CD8-positive, alpha-beta memory T cell (primary cell): Measurements from ENCODE around the gene COL6A2. TPM values are rescaled to one million over a fixed set of nuclear protein-coding genes. Genes with fewer than 3 reads are reported as not detected.
A peak's percentile ranks its signal among the peaks of the same experiment; 100 is the strongest.

ENCODE experiments used
- CTCF ChIA-PET: fragments of 350-600 bp; sonication (Branson Sonifier 250); formaldehyde crosslinking; loops from one replicate; lab custom pipeline; 2021; ENCODE audit warnings: antibody characterized with exemption; lab: Charles Lee
- POLR2A ChIA-PET: fragments of 350-600 bp; sonication (Branson Sonifier 250); formaldehyde crosslinking; loops from one replicate; lab custom pipeline; 2021; ENCODE audit warnings: antibody characterized with exemption; lab: Charles Lee
- DNase-seq, 5 donors: peaks; one replicate each; pipeline versions ENCODE4 v3.0.0 to v3.0.0-alpha.2; 2020 to 2022; ENCODE audit warnings: mixed read lengths in 1 of 5
- H3K27ac ChIP-seq: one replicate; pipeline ENCODE4 v1.7.0; 2013; ENCODE audit warnings: low read depth, mild to moderate bottlenecking, low read length, moderate library complexity
- H3K27me3 ChIP-seq: 2 replicates; pipeline ENCODE4 v1.7.0; 2013; ENCODE audit warnings: low read length, mild to moderate bottlenecking; ENCODE audit not compliant: insufficient read depth, poor library complexity, severe bottlenecking
- H3K36me3 ChIP-seq: 2 replicates; pipeline ENCODE4 v1.7.0; 2013; ENCODE audit warnings: mild to moderate bottlenecking, low read length, moderate library complexity; ENCODE audit not compliant: insufficient read depth
- H3K4me1 ChIP-seq: 2 replicates; pipeline ENCODE4 v1.7.0; 2013; ENCODE audit warnings: mild to moderate bottlenecking, low read length, moderate library complexity; ENCODE audit not compliant: insufficient read depth
- H3K4me3 ChIP-seq: 2 replicates; pipeline ENCODE4 v1.7.0; 2013; ENCODE audit warnings: mild to moderate bottlenecking, low read length
- H3K9me3 ChIP-seq: 2 replicates; pipeline ENCODE4 v1.7.0; 2013; ENCODE audit warnings: mild to moderate bottlenecking, low read length
- H3K27ac Mint-ChIP-seq, 8 donors: one replicate each; pipeline ENCODE4 v1.8.0; 2020 to 2021; ENCODE audit warnings: mixed read lengths in 8 of 8, mild to moderate bottlenecking in 6 of 8, inconsistent platforms in 3 of 8, moderate library complexity in 3 of 8
- H3K27me3 Mint-ChIP-seq, 2 donors: one replicate each; pipeline ENCODE4 v1.8.0; 2020 to 2021; ENCODE audit warnings: mixed read lengths in 2 of 2, mild to moderate bottlenecking in 1 of 2, moderate library complexity in 1 of 2
- H3K36me3 Mint-ChIP-seq, 3 donors: one replicate each; pipeline ENCODE4 v1.8.0; 2020 to 2021; ENCODE audit warnings: mixed read lengths in 3 of 3, inconsistent platforms in 1 of 3, mild to moderate bottlenecking in 1 of 3
- H3K4me1 Mint-ChIP-seq, 3 donors: one replicate each; pipeline ENCODE4 v1.8.0; 2020 to 2021; ENCODE audit warnings: mixed read lengths in 3 of 3, inconsistent platforms in 1 of 3, mild to moderate bottlenecking in 1 of 3
- H3K4me3 Mint-ChIP-seq, 7 donors: one replicate each; pipeline ENCODE4 v1.8.0; 2020 to 2021; ENCODE audit warnings: mixed read lengths in 7 of 7, mild to moderate bottlenecking in 6 of 7, moderate library complexity in 4 of 7, inconsistent platforms in 2 of 7
- H3K9me3 Mint-ChIP-seq, 5 donors: one replicate each; pipeline ENCODE4 v1.8.0; 2020 to 2022; ENCODE audit warnings: mixed read lengths in 5 of 5, mild to moderate bottlenecking in 3 of 5, moderate library complexity in 2 of 5, inconsistent platforms in 1 of 5
- polyA plus RNA-seq: library from polyadenylated mRNA; unstranded; fragments of 300-500 nt; fragmentation: Illumina TruSeq; gene quantifications from one replicate; pipeline ENCODE4 v1.2.3, GENCODE V29; 2021
- total RNA-seq, 2 experiments: library from RNA; stranded (reverse); gene quantifications; one replicate each; pipeline ENCODE4 v1.2.3, GENCODE V29; 2021

The COL6A2 gene
- total and polyA plus RNA-seq, 3 experiments from 2014 or later, result 17.4 to 25.1 (median 22.8) TPM

DNA sequence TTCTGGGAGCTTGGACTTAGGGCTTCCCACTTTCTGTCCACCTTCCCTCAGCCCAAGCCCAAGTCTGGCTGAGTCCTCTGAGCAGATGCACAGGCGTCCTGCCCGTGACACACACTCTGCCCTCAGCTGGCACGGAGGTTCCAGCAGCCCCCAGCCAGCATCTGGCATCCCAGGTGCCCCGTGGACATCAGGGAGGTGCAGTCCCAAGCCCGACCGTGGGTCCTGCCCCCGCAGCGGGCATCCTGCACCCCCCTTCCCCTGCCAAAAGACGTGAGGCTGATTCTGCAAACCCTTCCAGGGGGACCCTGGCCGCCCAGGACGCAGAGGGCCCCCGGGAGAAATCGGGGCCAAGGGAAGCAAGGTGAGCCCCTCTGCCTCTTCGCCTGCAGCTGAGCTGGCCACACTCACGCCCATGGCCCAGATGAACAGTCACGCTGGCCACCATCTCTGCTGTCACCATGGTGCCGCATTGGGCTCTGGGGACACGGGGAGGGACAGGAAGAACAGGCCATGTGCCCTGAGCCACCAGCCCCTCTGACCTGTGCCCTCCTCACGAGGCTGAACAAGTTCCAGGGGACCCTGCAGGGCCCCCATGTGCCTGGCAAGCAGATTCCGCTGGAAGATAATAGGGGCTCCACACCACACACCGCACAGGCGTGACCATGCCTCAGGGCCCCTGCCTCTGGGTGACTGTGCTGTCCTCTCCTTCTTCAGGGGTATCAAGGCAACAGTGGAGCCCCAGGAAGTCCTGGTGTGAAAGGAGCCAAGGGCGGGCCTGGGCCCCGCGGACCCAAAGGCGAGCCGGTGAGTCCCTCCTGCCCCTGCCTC is 20.6 kb downstream of the COL6A2 start:
- Histone ChIP-seq H3K4me3 (no peak overlapping the region), H3K36me3 (no peaks in the 10 kb centered on the region), H3K9me3 (no peaks in the 10 kb centered on the region), H3K27ac (no peak overlapping the region), H3K27me3 (no peaks in the 10 kb centered on the region), H3K4me1 (no peaks in the 10 kb centered on the region)
- Mint-ChIP-seq H3K36me3 (peaks cover 2 to 6% (median 4%) of the 10 kb centered on the region in 3 donors), H3K4me1 (no peaks in the 10 kb centered on the region), H3K9me3 (peaks cover 0 to 3% (median 0%) of the 10 kb centered on the region in 5 donors), H3K27me3 (no peaks in the 10 kb centered on the region), H3K4me3 (no peak overlapping the region), H3K27ac (no peak overlapping the region)
- POLR2A ChIA-PET, result no interaction called here
- peak in 2 of 5 donors; percentile 0 to 46 for DNase-seq
- CTCF ChIA-PET, result no interaction called here

GRCh38 chr21:46119144-46119636 is 21.3 kb downstream of the COL6A2 start:
- no peaks in the 10 kb centered on the region for H3K27me3 Mint-ChIP-seq
- POLR2A ChIA-PET, result no interaction called here
- no peak overlapping the region for H3K27ac Mint-ChIP-seq
- no peaks in the 10 kb centered on the region for H3K4me1 ChIP-seq
- no peaks in the 10 kb centered on the region for H3K27me3 ChIP-seq
- no peak overlapping the region for H3K4me3 ChIP-seq
- H3K4me3 Mint-ChIP-seq, result no peak overlapping the region
- no peaks in the 10 kb centered on the region for H3K36me3 ChIP-seq
- H3K9me3 ChIP-seq, result no peaks in the 10 kb centered on the region
- H3K36me3 Mint-ChIP-seq, result peaks cover 2 to 4% (median 3%) of the 10 kb centered on the region in 3 donors
- CTCF ChIA-PET, result no interaction called here
- DNase-seq, result peak in 1 of 5 donors; percentile 0
- H3K4me1 Mint-ChIP-seq, result no peaks in the 10 kb centered on the region
- H3K9me3 Mint-ChIP-seq, result peaks cover 0 to 3% (median 0%) of the 10 kb centered on the region in 5 donors
- no peak overlapping the region for H3K27ac ChIP-seq

- Histone ChIP-seq H3K4me1 (no peaks in the 10 kb centered on the region), H3K36me3 (no peaks in the 10 kb centered on the region), H3K4me3 (no peak overlapping the region), H3K27me3 (no peaks in the 10 kb centered on the region), H3K9me3 (no peaks in the 10 kb centered on the region), H3K27ac (no peak overlapping the region)
- Mint-ChIP-seq H3K4me1 (no peaks in the 10 kb centered on the region), H3K27ac (no peak overlapping the region), H3K27me3 (no peaks in the 10 kb centered on the region), H3K36me3 (peaks cover under 1 to 3% (median 2%) of the 10 kb centered on the region in 3 donors), H3K9me3 (peaks cover 0 to 3% (median 0%) of the 10 kb centered on the region in 5 donors), H3K4me3 (no peak overlapping the region)
- DNase-seq, result peak in 1 of 5 donors; percentile 29
- ChIA-PET POLR2A (no interaction called here), CTCF (no interaction called here)
Measured at GRCh38 chr21:46119637-46120271, 21.8 kb downstream of the COL6A2 start.

GRCh38 chr21:46120301-46121285 is 22.7 kb downstream of the COL6A2 start:
- ChIA-PET CTCF (no interaction called here), POLR2A (no interaction called here)
- Mint-ChIP-seq H3K36me3 (peaks cover 0 to 4% (median 2%) of the 10 kb centered on the region in 3 donors), H3K4me3 (no peak overlapping the region), H3K9me3 (no peaks in the 10 kb centered on the region), H3K27ac (no peak overlapping the region), H3K27me3 (no peaks in the 10 kb centered on the region), H3K4me1 (no peaks in the 10 kb centered on the region)
- peak in 1 of 5 donors; percentile 35 for DNase-seq
- Histone ChIP-seq H3K27me3 (no peaks in the 10 kb centered on the region), H3K4me3 (no peak overlapping the region), H3K36me3 (no peaks in the 10 kb centered on the region), H3K27ac (no peak overlapping the region), H3K9me3 (no peaks in the 10 kb centered on the region), H3K4me1 (no peaks in the 10 kb centered on the region)

DNA sequence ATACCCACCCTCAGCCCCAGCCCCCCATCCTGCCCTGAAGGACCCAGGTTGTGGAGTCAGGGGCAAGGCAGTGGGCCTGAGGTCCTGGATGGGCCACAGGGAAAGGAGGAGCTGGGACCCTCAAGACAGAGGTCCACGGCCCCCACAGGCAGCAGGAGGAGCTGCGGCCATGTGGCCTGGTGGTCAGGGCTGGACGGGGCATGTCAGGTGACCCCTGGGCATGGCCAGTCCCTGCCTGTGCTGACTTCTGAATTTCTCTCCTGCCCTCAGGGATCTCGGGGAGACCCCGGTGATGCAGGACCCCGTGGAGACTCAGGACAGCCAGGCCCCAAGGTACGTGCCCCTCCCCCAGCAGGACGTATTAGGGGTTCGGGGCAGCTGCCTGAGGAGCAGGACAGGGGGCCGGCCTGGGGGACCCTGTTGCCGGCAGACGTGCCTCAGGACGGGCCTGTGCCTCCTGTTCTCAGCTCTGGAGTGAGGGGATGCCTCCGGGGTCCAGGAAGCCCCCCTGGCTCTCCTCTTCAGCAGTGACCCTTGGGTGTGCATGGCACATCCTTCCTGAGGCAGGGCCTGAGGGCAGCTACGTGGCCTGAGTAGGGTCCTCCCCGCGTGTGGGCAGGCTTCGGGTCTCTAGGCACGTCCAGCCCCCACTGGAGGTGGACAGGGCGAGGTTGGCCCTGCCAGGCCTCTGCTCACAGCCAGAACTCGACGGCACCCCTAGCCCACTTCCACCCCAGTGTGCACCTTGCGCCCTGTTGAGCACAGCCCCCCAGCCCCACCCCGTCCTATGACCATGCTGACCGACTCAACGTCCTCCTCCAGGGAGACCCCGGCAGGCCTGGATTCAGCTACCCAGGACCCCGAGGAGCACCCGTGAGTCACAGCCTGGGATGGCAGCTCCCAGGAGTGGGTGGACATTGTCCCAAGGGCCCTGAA is 23.6 kb downstream of the COL6A2 start:
- Mint-ChIP-seq H3K27me3 (no peaks in the 10 kb centered on the region), H3K27ac (no peak overlapping the region), H3K4me1 (no peaks in the 10 kb centered on the region), H3K4me3 (no peak overlapping the region), H3K9me3 (no peaks in the 10 kb centered on the region), H3K36me3 (peaks cover 0 to 4% (median 2%) of the 10 kb centered on the region in 3 donors)
- H3K27ac ChIP-seq, result no peak overlapping the region
- no peaks in the 10 kb centered on the region for H3K27me3 ChIP-seq
- H3K4me1 ChIP-seq, result no peaks in the 10 kb centered on the region
- no peak overlapping the region for H3K4me3 ChIP-seq
- DNase-seq, result peak in 1 of 5 donors; percentile 36
- ChIA-PET CTCF (no interaction called here), POLR2A (no interaction called here)
- H3K9me3 ChIP-seq, result no peaks in the 10 kb centered on the region
- H3K36me3 ChIP-seq, result no peaks in the 10 kb centered on the region

GRCh38 chr21:46122237-46122671 is 24.3 kb downstream of the COL6A2 start:
- no peak overlapping the region for H3K27ac ChIP-seq
- no peaks in the 10 kb centered on the region for H3K4me1 Mint-ChIP-seq
- no peaks in the 10 kb centered on the region for H3K4me1 ChIP-seq
- no peaks in the 10 kb centered on the region for H3K9me3 ChIP-seq
- H3K27ac Mint-ChIP-seq, result no peak overlapping the region
- no peak overlapping the region for H3K4me3 ChIP-seq
- no peaks in the 10 kb centered on the region for H3K9me3 Mint-ChIP-seq
- CTCF ChIA-PET, result no interaction called here
- peak in 2 of 5 donors; percentile 1 to 24 for DNase-seq
- H3K36me3 ChIP-seq, result no peaks in the 10 kb centered on the region
- H3K27me3 Mint-ChIP-seq, result no peaks in the 10 kb centered on the region
- no peaks in the 10 kb centered on the region for H3K27me3 ChIP-seq
- peaks cover 0 to 2% (median 0%) of the 10 kb centered on the region in 3 donors for H3K36me3 Mint-ChIP-seq
- no peak overlapping the region for H3K4me3 Mint-ChIP-seq
- POLR2A ChIA-PET, result no interaction called here
